ENCODE data around the gene C11orf52. TPM values are rescaled to one million over a fixed set of nuclear protein-coding genes. Genes with fewer than 3 reads are reported as not detected.
A peak's percentile ranks its signal among the peaks of the same experiment; 100 is the strongest.

C11orf52 gene
- total and polyA plus RNA-seq, 2 of the 8 experiments (the other 6 are each of a cell fraction or from before 2014, with no cell fraction given), result 1.7 to 2.7 TPM

DNA sequence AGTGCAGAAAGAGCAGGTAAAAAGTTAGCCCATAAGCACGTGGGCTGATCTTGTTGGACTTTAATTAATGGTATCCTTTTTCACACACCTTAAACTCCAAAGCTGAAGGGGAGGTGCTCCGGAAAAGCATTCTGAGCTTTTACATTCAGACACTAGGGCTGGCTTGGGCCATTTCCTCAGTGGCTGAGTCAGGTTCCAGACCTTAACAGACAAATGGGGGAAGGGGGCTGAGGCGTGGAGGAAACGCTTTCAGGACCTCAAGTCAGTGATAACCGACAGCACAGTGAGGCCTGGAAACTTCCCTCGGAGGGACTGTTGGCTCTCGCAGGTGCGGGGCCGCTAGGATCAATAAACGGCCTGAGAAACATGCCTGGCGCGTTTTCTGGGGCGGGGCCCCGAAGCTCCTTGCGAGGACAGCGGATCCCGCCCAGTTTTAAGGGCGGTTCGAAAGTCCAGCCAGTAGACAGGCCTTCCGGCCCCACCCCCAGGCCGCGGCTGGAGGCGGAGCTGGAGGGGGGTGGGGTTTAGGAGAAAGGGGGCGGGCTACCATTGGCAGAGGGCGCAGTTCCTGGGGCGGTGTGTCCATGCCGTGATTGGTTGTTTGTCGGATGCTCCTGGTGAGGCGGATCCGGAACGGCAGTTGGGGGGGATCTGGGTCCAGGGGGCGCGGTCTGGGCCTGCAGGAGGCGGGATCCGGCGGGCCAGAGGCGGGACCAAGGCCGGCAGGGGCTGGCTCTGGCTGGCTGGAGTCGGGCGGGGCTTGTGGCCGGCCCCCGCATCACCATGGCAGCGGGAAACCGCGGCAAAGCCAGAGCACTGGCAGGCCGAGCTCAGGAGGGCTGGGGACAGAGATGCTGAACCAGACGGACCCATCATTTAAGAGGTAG lies 8.0 kb downstream of the C11orf52 start:
- Histone ChIP-seq H3K27me3 (replicated peaks in 1 of 4; ENCODE audit: control insufficient read depth in 3 of 4, extremely low read depth in 1 of 4, insufficient read depth in 3 of 4, low read length in 3 of 4) (no peaks in the 10 kb centered on the region; a peak in 1 of 7 replicates), H3K27ac (ENCODE audit: low read depth, low read length) (peak overlapping the region; percentile 75), H4K8ac (ENCODE audit: extremely low read depth, insufficient read depth, low read length) (peak overlapping the region; percentile 81; the same call in 1 of the 2 replicates), H3K23me2 (ENCODE audit: low read depth, low read length) (peaks cover 3% of the 10 kb centered on the region; the same call in 1 of the 2 replicates), H4K20me1 (replicated peaks in 1 of 2; ENCODE audit: control insufficient read depth in 1 of 2, insufficient read depth in 2 of 2, low read length in 2 of 2) (no peaks in the 10 kb centered on the region), H3K79me2 (ENCODE audit: control insufficient read depth in 1 of 2, insufficient read depth in 2 of 2, low read length in 2 of 2) (no peaks in the 10 kb centered on the region), H3K9me3 (ENCODE audit: insufficient read depth in 2 of 2, low read depth in 1 of 2, low read length in 1 of 2) (no peaks in the 10 kb centered on the region), H3K9ac (replicated peaks in 1 of 4; ENCODE audit: extremely low read depth in 1 of 4, low read depth in 3 of 4, low read length in 3 of 4) (peak overlapping the region in 3 of 4 experiments; percentile 69 to 83 (median 69); a peak in 6 of 7 replicates), H2BK5ac (ENCODE audit: low read depth, low read length) (peak overlapping the region; percentile 96), H2BK120ac (replicated peaks; ENCODE audit: low read depth, low read length) (no peak overlapping the region), H2AK5ac (ENCODE audit: low read depth, low read length) (peak overlapping the region; percentile 48; the same call in 1 of the 2 replicates), H2AFZ (ENCODE audit: low read length) (peak overlapping the region; percentile 86), H3K56ac (replicated peaks; ENCODE audit: insufficient read length, low read depth, low read length) (no peak overlapping the region), H3K4me2 (ENCODE audit: insufficient read depth in 1 of 2, low read depth in 2 of 2, low read length in 2 of 2) (peak overlapping the region; percentile 71 to 86), H3K23ac (ENCODE audit: insufficient read length) (no peak overlapping the region), H3K4me3 (ENCODE audit: extremely low read depth in 1 of 4, insufficient read depth in 2 of 4, low read depth in 3 of 4, low read length in 4 of 4) (peak overlapping the region; percentile 47 to 70 (median 58); a peak in 7 of 8 replicates), H3K36me3 (ENCODE audit: control insufficient read depth in 2 of 4, insufficient read depth in 4 of 4, low read length in 3 of 4) (no peaks in the 10 kb centered on the region), H4K5ac (ENCODE audit: insufficient read length, low read depth, low read length) (no peak overlapping the region), H3K4ac (replicated peaks; ENCODE audit: insufficient read length, low read depth, low read length) (peak overlapping the region; percentile 87), H4K91ac (replicated peaks; ENCODE audit: insufficient read length, low read length) (peak overlapping the region; percentile 29), H2BK12ac (ENCODE audit: low read depth, low read length) (peak overlapping the region; percentile 68; the same call in 1 of the 2 replicates), H3K18ac (ENCODE audit: extremely low read depth, low read length) (peak overlapping the region; percentile 91), H2BK20ac (ENCODE audit: low read length) (no peak overlapping the region), H2BK15ac (ENCODE audit: low read length) (peak overlapping the region; percentile 72; the same call in 1 of the 2 replicates), H3K79me1 (ENCODE audit: low read depth, low read length) (no peaks in the 10 kb centered on the region), H3K14ac (ENCODE audit: insufficient read length) (no peak overlapping the region), H3K4me1 (replicated peaks in 1 of 4; ENCODE audit: control insufficient read depth in 3 of 4, insufficient read depth in 4 of 4, low read length in 3 of 4) (peaks cover 0 to 10% (median 3%) of the 10 kb centered on the region in 4 experiments; a peak in 5 of 7 replicates)
- WGBS, 2 experiments (ENCODE audit: extremely low coverage in 1 of 2, insufficient coverage in 1 of 2, insufficient read length in 1 of 2, insufficient replicate concordance in 2 of 2, low coverage in 1 of 2, low lambda C conversion rate in 2 of 2, missing lambda C conversion rate in 1 of 2), result 4% methylated on average over 38 of the region's 47 CpGs; no CpG with 5 or more reads in 1 of the 2 experiments
- DNase-seq (ENCODE audit: low read depth in 1 of 2, low spot score in 2 of 2), result peak; percentile 94 to 97
- ChIA-PET CTCF (ENCODE audit: partially characterized antibody) (interaction anchor here (0.5 to 25.5 kb wide), 18 partner anchors 8 to 1835 kb away, joined by 3 to 565 read pairs (median 4); partner anchors contain the start of genes ALG9, C11orf52, CRYAB and DIXDC1), POLR2A (ENCODE audit: partially characterized antibody) (interaction anchor here (0.8 to 2.9 kb wide), 8 partner anchors 10 to 98 kb away, joined by 3 to 21 read pairs (median 6); partner anchors contain the start of genes ALG9, DIXDC1 and DLAT)
- FAIRE-seq, result no peak
- peak; percentile 70 for TF ChIP-seq ASH2L (IDR thresholded peaks at IDR 0.05; ENCODE audit: low read length)
- TF ChIP-seq TBP (IDR thresholded peaks at IDR 0.05; ENCODE audit: low read depth, low read length), result peak; percentile 75
- no peak for TF ChIP-seq RFX5 (IDR thresholded peaks at IDR 0.05; ENCODE audit: borderline replicate concordance, low read depth, low read length)
- TF ChIP-seq KDM1A (IDR thresholded peaks at IDR 0.05; ENCODE audit: borderline replicate concordance, low read length), result no peak
- TF ChIP-seq JUND (IDR thresholded peaks at IDR 0.05; ENCODE audit: low read length), result no peak
- TF ChIP-seq SP1 (IDR thresholded peaks at IDR 0.05; ENCODE audit: low read depth, low read length), result peak; percentile 71; the same call in 1 of the 2 replicates
- TF ChIP-seq TAF7 (optimal IDR thresholded peaks at IDR 0.05; ENCODE audit: borderline replicate concordance, low read depth, low read length), result no peak
- no peak for TF ChIP-seq SIX5 (IDR thresholded peaks at IDR 0.05; ENCODE audit: low read depth, low read length)
- no peak for TF ChIP-seq SRF (IDR thresholded peaks at IDR 0.05; ENCODE audit: low read depth, low read length)
- no peak for TF ChIP-seq HDAC2 (IDR thresholded peaks at IDR 0.05; ENCODE audit: borderline replicate concordance in 1 of 2, low read depth in 2 of 2, low read length in 2 of 2)
- TF ChIP-seq NANOG (IDR thresholded peaks at IDR 0.05; ENCODE audit: insufficient read depth, low read depth, low read length, poor library complexity, severe bottlenecking), result no peak
